Caco-2 (cell line): ENCODE measurements around the gene PCK1. TPM values are rescaled to one million over a fixed set of nuclear protein-coding genes. Genes with fewer than 3 reads are reported as not detected.

Experiments
- BruUV-seq: library from RNA; stranded (reverse); fragments of 400-500 nt; replicated peaks from 2 replicates; lab custom pipeline; 2021; lab: Mats Ljungman, UMichigan
- CTCF ChIA-PET: fragments of 300-600 bp; sonication (Branson Sonifier 250); formaldehyde crosslinking; loops from one replicate; lab custom pipeline; 2022; ENCODE audit warnings: antibody characterized with exemption; lab: Charles Lee
- POLR2A ChIA-PET: fragments of 300-600 bp; sonication (Branson Sonifier 250); formaldehyde crosslinking; loops from one replicate; lab custom pipeline; 2022; ENCODE audit warnings: antibody characterized with exemption; lab: Charles Lee
- DNase-seq, 2 experiments: peaks; one replicate each; pipeline versions ENCODE4 v3.0.0 to v3.0.0-alpha.2; 2020 to 2022
- H3K27me3 ChIP-seq: replicated peaks from 2 replicates; pipeline ENCODE4 v1.6.0; 2011; ENCODE audit warnings: low read length; ENCODE audit not compliant: control insufficient read depth, insufficient read depth
- H3K36me3 ChIP-seq: 2 replicates; pipeline ENCODE4 v1.5.1; 2011; ENCODE audit warnings: low read length; ENCODE audit not compliant: control insufficient read depth, insufficient read depth
- H3K4me1 ChIP-seq: fragments of 250-450 bp; sonication (Bioruptor Pico); 2 replicates; pipeline ENCODE4 v1.5.1; 2020; ENCODE audit warnings: mild to moderate bottlenecking
- H3K4me3 ChIP-seq: 2 replicates; pipeline ENCODE4 v1.5.1; 2011; ENCODE audit warnings: low read depth, mild to moderate bottlenecking, control low read depth, low read length
- H3K9me3 ChIP-seq: fragments of 250-450 bp; sonication (Bioruptor Pico); 2 replicates; pipeline ENCODE4 v1.5.1; 2020; ENCODE audit warnings: mild to moderate bottlenecking, moderate library complexity
- H3K27ac Mint-ChIP-seq: one replicate; pipeline ENCODE4 v1.8.0; 2022; ENCODE audit warnings: mixed read lengths; ENCODE audit not compliant: unreplicated experiment
- H3K27me3 Mint-ChIP-seq: one replicate; pipeline ENCODE4 v1.8.0; 2022; ENCODE audit warnings: mixed read lengths; ENCODE audit not compliant: insufficient read depth, unreplicated experiment
- H3K36me3 Mint-ChIP-seq: one replicate; pipeline ENCODE4 v1.8.0; 2022; ENCODE audit warnings: mild to moderate bottlenecking, mixed read lengths; ENCODE audit not compliant: insufficient read depth, unreplicated experiment
- H3K4me1 Mint-ChIP-seq: one replicate; pipeline ENCODE4 v1.8.0; 2022; ENCODE audit warnings: low read depth, mixed read lengths; ENCODE audit not compliant: unreplicated experiment
- H3K4me3 Mint-ChIP-seq: one replicate; pipeline ENCODE4 v1.8.0; 2022; ENCODE audit warnings: mild to moderate bottlenecking, moderate library complexity, mixed read lengths; ENCODE audit not compliant: unreplicated experiment
- H3K9me3 Mint-ChIP-seq: one replicate; pipeline ENCODE4 v1.8.0; 2022; ENCODE audit warnings: mixed read lengths; ENCODE audit not compliant: unreplicated experiment
- CTCF ChIP-seq, 2 experiments: fragments of 200-600 bp in 1 of 2; IDR thresholded peaks; 1 replicate in 1 of 2; 2 replicates in 1 of 2; pipeline versions ENCODE4 v1.5.1 to v1.8.0; 2011 to 2022; ENCODE audit warnings: antibody characterized with exemption in 1 of 2, control low read depth in 1 of 2, inconsistent platforms in 1 of 2, low read depth in 1 of 2, low read length in 1 of 2, mild to moderate bottlenecking in 1 of 2, moderate library complexity in 1 of 2; ENCODE audit not compliant: insufficient read depth in 1 of 2, severe bottlenecking in 1 of 2, unreplicated experiment in 1 of 2
- intact Hi-C: fragments of 100-400 bp; cut with micrococcal nuclease; formaldehyde crosslinking; loops from one replicate; pipeline ENCODE4 v1.10.0; 2022; ENCODE audit not compliant: unreplicated experiment
- total RNA-seq: library from RNA; stranded (reverse); gene quantifications from 2 replicates; pipeline ENCODE4 v1.2.3, GENCODE V29; 2022

Gene PCK1
- total RNA-seq, 1 experiment from 2014 or later = not detected

- Histone ChIP-seq H3K36me3 (no peaks in the 10 kb centered on the region), H3K27me3 (no peaks in the 10 kb centered on the region), H3K9me3 (peaks cover 4% of the 10 kb centered on the region; the same call in 1 of the 2 replicates), H3K4me1 (peaks cover 24% of the 10 kb centered on the region; the same call in 1 of the 2 replicates), H3K4me3 (no peak overlapping the region)
- ChIA-PET POLR2A (no interaction called here), CTCF (interaction anchor here (0.6 to 2.1 kb wide), 3 partner anchors 16 to 65 kb away, joined by 3 to 5 read pairs (median 4); no protein-coding TSS in a partner anchor)
- H3K9me3 Mint-ChIP-seq = no peaks in the 10 kb centered on the region
- H3K27ac Mint-ChIP-seq = no peak overlapping the region
- no peaks in the 10 kb centered on the region for H3K36me3 Mint-ChIP-seq
- no peak for DNase-seq
- no peak overlapping the region for H3K4me3 Mint-ChIP-seq
- intact Hi-C loops = no loop called here
- H3K27me3 Mint-ChIP-seq = peaks cover 35% of the 10 kb centered on the region
- no peak for TF ChIP-seq CTCF (IDR thresholded peaks at IDR 0.05; ENCODE audit: insufficient read depth in 1 of 2, low read depth in 1 of 2, low read length in 1 of 2, severe bottlenecking in 1 of 2, unreplicated experiment in 1 of 2)
- BruUV-seq = no TSS peak
- H3K4me1 Mint-ChIP-seq = peaks cover 6% of the 10 kb centered on the region
These were observed 2.8 kb upstream of the PCK1 start for GRCh38 chr20:57557926-57558613.

DNA sequence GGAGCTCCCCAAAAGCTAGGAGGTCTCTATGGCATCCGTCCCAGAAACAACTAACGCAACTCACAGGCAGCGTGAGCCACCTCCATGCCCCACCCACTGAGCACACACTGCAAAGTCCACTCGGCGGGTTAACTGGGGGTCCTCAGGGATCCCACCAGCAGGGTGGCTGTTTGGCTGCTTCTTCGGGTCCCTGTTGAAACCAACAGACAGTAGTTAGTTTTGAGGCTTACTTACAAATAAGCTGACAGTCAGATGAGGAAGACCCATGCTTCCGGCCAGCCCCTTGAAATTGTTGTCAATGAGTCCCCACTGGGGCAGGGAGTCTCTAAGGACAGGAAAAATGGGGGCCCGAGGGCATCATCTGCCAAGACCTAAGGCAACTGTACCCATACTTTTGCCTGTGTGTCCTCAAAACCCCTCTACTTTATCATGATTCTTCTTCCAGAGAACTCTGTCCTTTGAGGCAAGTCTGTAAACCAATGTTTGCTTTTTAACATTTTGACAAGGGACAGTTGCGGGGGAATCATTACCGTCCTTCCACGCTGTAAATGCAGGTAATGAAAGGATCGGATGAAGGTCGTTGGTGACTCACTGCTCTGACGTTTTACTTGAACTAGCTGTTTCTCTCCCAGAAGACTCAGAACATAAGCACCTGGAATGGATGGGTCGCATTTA lies 2.2 kb upstream of the PCK1 start:
- no peaks in the 10 kb centered on the region for H3K9me3 Mint-ChIP-seq
- H3K4me1 Mint-ChIP-seq = peaks cover 6% of the 10 kb centered on the region
- CTCF ChIA-PET = interaction anchor here (0.6 to 2.1 kb wide), 3 partner anchors 15 to 64 kb away, joined by 3 to 5 read pairs (median 4); no protein-coding TSS in a partner anchor
- no peak overlapping the region for H3K4me3 Mint-ChIP-seq
- peaks cover 32% of the 10 kb centered on the region for H3K27me3 Mint-ChIP-seq
- Histone ChIP-seq H3K27me3 (no peaks in the 10 kb centered on the region), H3K4me1 (peaks cover 24% of the 10 kb centered on the region; the same call in 1 of the 2 replicates), H3K9me3 (peaks cover 4% of the 10 kb centered on the region; the same call in 1 of the 2 replicates), H3K36me3 (no peaks in the 10 kb centered on the region), H3K4me3 (no peak overlapping the region)
- H3K36me3 Mint-ChIP-seq = no peaks in the 10 kb centered on the region
- no peak for TF ChIP-seq CTCF (IDR thresholded peaks at IDR 0.05; ENCODE audit: insufficient read depth in 1 of 2, low read depth in 1 of 2, low read length in 1 of 2, severe bottlenecking in 1 of 2, unreplicated experiment in 1 of 2)
- no peak for DNase-seq
- BruUV-seq = no TSS peak
- no peak overlapping the region for H3K27ac Mint-ChIP-seq
- POLR2A ChIA-PET = no interaction called here
- intact Hi-C loops = no loop called here

GRCh38 chr20:57559289-57559634 lies 1.6 kb upstream of the PCK1 start:
- no peak overlapping the region for H3K4me3 ChIP-seq
- DNase-seq = no peak
- POLR2A ChIA-PET = no interaction called here
- no peaks in the 10 kb centered on the region for H3K36me3 ChIP-seq
- BruUV-seq = no TSS peak
- H3K4me3 Mint-ChIP-seq = no peak overlapping the region
- intact Hi-C loops = no loop called here
- H3K9me3 Mint-ChIP-seq = no peaks in the 10 kb centered on the region
- H3K27ac Mint-ChIP-seq = no peak overlapping the region
- H3K4me1 Mint-ChIP-seq = peaks cover 6% of the 10 kb centered on the region
- H3K36me3 Mint-ChIP-seq = no peaks in the 10 kb centered on the region
- peaks cover 27% of the 10 kb centered on the region for H3K27me3 Mint-ChIP-seq
- H3K9me3 ChIP-seq = peaks cover 4% of the 10 kb centered on the region; the same call in 1 of the 2 replicates
- no peak for TF ChIP-seq CTCF (IDR thresholded peaks at IDR 0.05; ENCODE audit: insufficient read depth in 1 of 2, low read depth in 1 of 2, low read length in 1 of 2, severe bottlenecking in 1 of 2, unreplicated experiment in 1 of 2)
- peaks cover 24% of the 10 kb centered on the region; the same call in 1 of the 2 replicates for H3K4me1 ChIP-seq
- no peaks in the 10 kb centered on the region for H3K27me3 ChIP-seq
- CTCF ChIA-PET = interaction anchor here (2.0 to 2.1 kb wide), 2 partner anchors 15 to 32 kb away, joined by 4 to 5 read pairs; no protein-coding TSS in a partner anchor
